Natural killer cell (primary cell): Measurements from ENCODE around the gene ASCL3. TPM values are rescaled to one million over a fixed set of nuclear protein-coding genes. Genes with fewer than 3 reads are reported as not detected.
"Not testable (repeated sequence)": the region's sequence is repeated elsewhere in the genome, so short reads cannot be mapped to it uniquely, and the experiment has no call there.

Experiments used
- ATAC-seq, 3 donors: fragments of 150-1000 bp in 2 of 3; fragments of 200-7000 bp in 1 of 3; cut with Tn5 transposase; 1 replicate in 1 of 3; 2 replicates in 2 of 3; pipeline ENCODE4 v1.10.0; 2021; ENCODE audit warnings: mild to moderate bottlenecking in 2 of 3, moderate library complexity in 2 of 3
- DNase-seq, 2 donors: peaks; one replicate each; pipeline versions ENCODE4 v3.0.0 to v3.0.0-alpha.2; 2013 to 2021; ENCODE audit warnings: mixed read lengths in 1 of 2
- H3K27ac ChIP-seq: one replicate; pipeline ENCODE4 v1.5.1; 2013; ENCODE audit warnings: mild to moderate bottlenecking, low read length
- H3K27me3 ChIP-seq: one replicate; pipeline ENCODE4 v1.6.1; 2013; ENCODE audit warnings: low read length; ENCODE audit not compliant: control insufficient read depth, insufficient read depth
- H3K36me3 ChIP-seq: one replicate; pipeline ENCODE4 v1.6.1; 2013; ENCODE audit warnings: low read length; ENCODE audit not compliant: control insufficient read depth, insufficient read depth
- H3K4me1 ChIP-seq: one replicate; pipeline ENCODE4 v1.6.1; 2013; ENCODE audit warnings: low read length; ENCODE audit not compliant: control insufficient read depth, insufficient read depth
- H3K4me3 ChIP-seq: one replicate; pipeline ENCODE4 v1.5.1; 2013; ENCODE audit warnings: low read length
- H3K9me3 ChIP-seq: one replicate; pipeline ENCODE4 v1.6.1; 2013; ENCODE audit warnings: low read length; ENCODE audit not compliant: control insufficient read depth, insufficient read depth
- H3K27ac Mint-ChIP-seq, 2 donors: one replicate each; pipeline ENCODE4 v1.8.0; 2022; ENCODE audit warnings: mild to moderate bottlenecking in 2 of 2, mixed read lengths in 2 of 2, moderate library complexity in 1 of 2
- H3K27me3 Mint-ChIP-seq, 2 donors: one replicate each; pipeline ENCODE4 v1.8.0; 2022; ENCODE audit warnings: low read depth in 2 of 2, mixed read lengths in 2 of 2
- H3K36me3 Mint-ChIP-seq: one replicate; pipeline ENCODE4 v1.8.0; 2022; ENCODE audit warnings: mixed read lengths
- H3K4me1 Mint-ChIP-seq, 2 donors: one replicate each; pipeline ENCODE4 v1.8.0; 2022; ENCODE audit warnings: mixed read lengths in 2 of 2
- H3K4me3 Mint-ChIP-seq: one replicate; pipeline ENCODE4 v1.8.0; 2022; ENCODE audit warnings: mild to moderate bottlenecking, moderate library complexity, mixed read lengths
- H3K9me3 Mint-ChIP-seq, 2 donors: one replicate each; pipeline ENCODE4 v1.8.0; 2022; ENCODE audit warnings: mixed read lengths in 2 of 2
- CTCF ChIP-seq: fragments of 200-600 bp; IDR thresholded peaks from one replicate; pipeline ENCODE4 v1.8.0; 2022; ENCODE audit warnings: antibody characterized with exemption
- WGBS: methylation state at CpG from one replicate; pipeline ENCODE4 v1.1.7; 2013; ENCODE audit warnings: missing lambda C conversion rate; ENCODE audit not compliant: insufficient coverage; 5-methylcytosine and 5-hydroxymethylcytosine counted together
- intact Hi-C: fragments of 100-400 bp; cut with micrococcal nuclease; formaldehyde crosslinking; loops from one replicate; pipeline ENCODE4 v1.14.2; 2022
- total RNA-seq, 4 donors: library from RNA; stranded (reverse); fragments of 120-200 nt in 1 of 4; gene quantifications; one replicate each; pipeline versions ENCODE4 v1.2.3 to v1.2.4, GENCODE V29; 2013 to 2022

Gene ASCL3
- total RNA-seq, 3 donors from 2014 or later (not counting 1 experiment from before 2014, with no cell fraction given): not detected

DNA sequence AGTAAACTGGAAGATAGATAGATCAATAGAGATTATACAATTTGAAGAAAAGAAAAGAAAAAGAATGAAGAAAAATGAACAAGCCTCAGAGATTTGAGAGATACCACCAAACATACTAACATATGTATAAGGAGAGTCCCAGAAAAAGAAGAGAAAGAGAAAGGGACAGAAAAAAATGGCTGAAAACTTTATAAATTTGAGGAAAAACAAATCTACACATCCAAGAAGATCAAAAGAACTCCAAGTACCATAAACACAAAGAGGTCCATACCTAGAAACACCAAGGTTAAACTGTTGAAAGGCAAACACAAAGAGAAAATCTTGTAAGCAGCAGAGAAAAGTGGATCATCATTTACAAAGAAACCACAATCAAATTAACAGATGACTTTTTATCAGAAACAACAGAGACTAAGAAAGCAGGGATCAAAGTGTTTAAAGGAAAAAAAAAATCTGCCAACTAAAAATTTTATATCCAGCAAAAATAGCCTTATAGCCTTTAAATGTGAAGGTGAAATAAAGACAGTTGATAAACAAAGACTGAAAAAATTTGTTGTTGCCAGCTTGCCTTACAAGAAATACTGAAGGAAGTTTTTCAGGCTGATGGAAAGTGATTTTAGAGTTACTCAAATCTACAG lies 43.6 kb downstream of the ASCL3 start:
- H3K27me3 ChIP-seq: no peaks in the 10 kb centered on the region
- H3K36me3 ChIP-seq: no peaks in the 10 kb centered on the region
- H3K4me1 Mint-ChIP-seq: no peaks in the 10 kb centered on the region
- H3K4me3 ChIP-seq: no peak overlapping the region
- intact Hi-C loops: no loop called here
- no peak for TF ChIP-seq CTCF
- H3K9me3 Mint-ChIP-seq: peaks cover 3 to 5% of the 10 kb centered on the region in 2 donors
- DNase-seq (no peak), ATAC-seq (no peak)
- peaks cover 4 to 15% of the 10 kb centered on the region in 2 donors for H3K27me3 Mint-ChIP-seq
- H3K9me3 ChIP-seq: peaks cover 4% of the 10 kb centered on the region
- H3K27ac ChIP-seq: no peak overlapping the region
- H3K4me3 Mint-ChIP-seq: no peak overlapping the region
- peaks cover 26% of the 10 kb centered on the region for H3K36me3 Mint-ChIP-seq
- H3K27ac Mint-ChIP-seq: no peak overlapping the region
- no peaks in the 10 kb centered on the region for H3K4me1 ChIP-seq

GRCh38 chr11:8891185-8891584 lies 51.6 kb downstream of the ASCL3 start:
- H3K4me1 ChIP-seq, H3K4me3 ChIP-seq, H3K27ac Mint-ChIP-seq, intact Hi-C loops, ATAC-seq, H3K27me3 ChIP-seq, H3K4me1 Mint-ChIP-seq, H3K4me3 Mint-ChIP-seq, DNase-seq, H3K36me3 ChIP-seq, H3K9me3 ChIP-seq, H3K27ac ChIP-seq, H3K9me3 Mint-ChIP-seq: not testable (repeated sequence)
- peaks cover 12% of the 10 kb centered on the region for H3K36me3 Mint-ChIP-seq
- WGBS: 100% methylated on average over 1 of the region's 2 CpGs
- peaks cover 8 to 15% of the 10 kb centered on the region in 2 donors for H3K27me3 Mint-ChIP-seq

Other genes with a start within 250 kb of the ASCL3 start
- gene AKIP1, start 31.8 kb downstream of the ASCL3 start, total RNA-seq: 1 to 10 TPM; 4.0 to 7.0 (median 4.0) TPM
- gene C11orf16, start 10.1 kb downstream of the ASCL3 start, total RNA-seq: not detected
- 10 to 100 TPM; 46.5 to 55.2 (median 51.4) TPM for gene TMEM9B, start 21.4 kb upstream of the ASCL3 start, total RNA-seq
- 1 to 10 TPM; 2.3 to 6.1 (median 4.6) TPM for gene NRIP3, start 61.0 kb upstream of the ASCL3 start, total RNA-seq
- gene SCUBE2, start 148.6 kb upstream of the ASCL3 start, total RNA-seq: not detected